Hindlimb muscle (tissue), 1 donor: ENCODE results near the gene ERLIN1. TPM values are rescaled to one million over a fixed set of nuclear protein-coding genes. Genes with fewer than 3 reads are reported as not detected.

Source experiments
- DNase-seq: peaks from one replicate; pipeline ENCODE4 v3.0.0-alpha.2; 2013
- polyA plus RNA-seq: library from polyadenylated mRNA; unstranded; fragments of 120-200 nt; gene quantifications from one replicate; pipeline ENCODE4 v1.2.1, GENCODE V29; 2013; ENCODE audit not compliant: insufficient read length

Gene ERLIN1
- polyA plus RNA-seq, 1 donor, result 33.2 TPM

- DNase-seq, result no peak
Measured at GRCh38 chr10:100168313-100168643, 17.6 kb downstream of the ERLIN1 start.

GRCh38 chr10:100167553-100168312 lies 18.1 kb downstream of the ERLIN1 start:
- DNase-seq, result no peak

- DNase-seq, result no peak
Measured at GRCh38 chr10:100163704-100164621, 21.9 kb downstream of the ERLIN1 start.

- DNase-seq, result no peak
Measured at GRCh38 chr10:100162696-100163095, 23.1 kb downstream of the ERLIN1 start.

- DNase-seq, result no peak
Measured at GRCh38 chr10:100158044-100158805, 27.6 kb downstream of the ERLIN1 start.

GRCh38 chr10:100157156-100157555 lies 28.7 kb downstream of the ERLIN1 start:
- DNase-seq, result no peak

- no peak for DNase-seq
Measured at GRCh38 chr10:100155936-100156335, 29.9 kb downstream of the ERLIN1 start.

GRCh38 chr10:100154666-100155065 lies 31.2 kb downstream of the ERLIN1 start:
- no peak for DNase-seq

GRCh38 chr10:100153239-100153825 lies 32.5 kb downstream of the ERLIN1 start:
- no peak for DNase-seq

- no peak for DNase-seq
Measured at GRCh38 chr10:100151723-100152300, 34.0 kb downstream of the ERLIN1 start.

- no peak for DNase-seq
Measured at GRCh38 chr10:100148353-100149211, 37.2 kb downstream of the ERLIN1 start.

- DNase-seq, result no peak
Measured at GRCh38 chr10:100146875-100147650, 38.8 kb downstream of the ERLIN1 start.

GRCh38 chr10:100146398-100146797 lies 39.4 kb downstream of the ERLIN1 start:
- no peak for DNase-seq

- no peak for DNase-seq
Measured at GRCh38 chr10:100143756-100144155, 42.1 kb downstream of the ERLIN1 start.

- DNase-seq, result no peak
Measured at GRCh38 chr10:100141446-100142087, 44.3 kb downstream of the ERLIN1 start.

GRCh38 chr10:100140070-100140469 lies 45.8 kb downstream of the ERLIN1 start:
- DNase-seq, result no peak

GRCh38 chr10:100138921-100139496 lies 46.8 kb downstream of the ERLIN1 start:
- DNase-seq, result no peak

- DNase-seq, result no peak
Measured at GRCh38 chr10:100135486-100135885, 50.3 kb downstream of the ERLIN1 start.

- DNase-seq, result no peak
Measured at GRCh38 chr10:100133801-100134200, 52.0 kb downstream of the ERLIN1 start.
